GM19025 (cell line): ENCODE results near the gene SFT2D3.

Source experiments
- ATAC-seq: cut with Tn5 transposase; IDR thresholded peaks from one replicate; pipeline ENCODE4 v1.9.1; 2021; ENCODE audit warnings: mild to moderate bottlenecking, low read depth, moderate library complexity; ENCODE audit not compliant: unreplicated experiment

SFT2D3 gene

GRCh38 chr2:127705391-127706065 is 4.2 kb downstream of the SFT2D3 start:
- ATAC-seq: no peak

GRCh38 chr2:127706215-127706990 is 5.1 kb downstream of the SFT2D3 start:
- ATAC-seq: no peak

- ATAC-seq: no peak
These were observed 6.8 kb downstream of the SFT2D3 start for GRCh38 chr2:127707890-127708648.

GRCh38 chr2:127709336-127709735 is 8.0 kb downstream of the SFT2D3 start:
- no peak for ATAC-seq

- no peak for ATAC-seq
These were observed 11.7 kb downstream of the SFT2D3 start for GRCh38 chr2:127712999-127713398.

- ATAC-seq: no peak
These were observed 12.3 kb downstream of the SFT2D3 start for GRCh38 chr2:127713562-127713961.

GRCh38 chr2:127715778-127716449 is 14.6 kb downstream of the SFT2D3 start:
- ATAC-seq: no peak

GRCh38 chr2:127718271-127718670 is 17.0 kb downstream of the SFT2D3 start:
- no peak for ATAC-seq

- ATAC-seq: no peak
These were observed 18.3 kb downstream of the SFT2D3 start for GRCh38 chr2:127719301-127720218.

GRCh38 chr2:127721311-127721977 is 20.1 kb downstream of the SFT2D3 start:
- ATAC-seq: no peak

- no peak for ATAC-seq
These were observed 20.7 kb downstream of the SFT2D3 start for GRCh38 chr2:127721978-127722355.

- ATAC-seq: no peak
These were observed 21.5 kb downstream of the SFT2D3 start for GRCh38 chr2:127722807-127723206.

- ATAC-seq: no peak
These were observed 25.0 kb downstream of the SFT2D3 start for GRCh38 chr2:127726158-127726880.

GRCh38 chr2:127733113-127733815 is 32.0 kb downstream of the SFT2D3 start:
- no peak for ATAC-seq

- ATAC-seq: no peak
These were observed 32.7 kb downstream of the SFT2D3 start for GRCh38 chr2:127733816-127734537.

- ATAC-seq: no peak
These were observed 33.7 kb downstream of the SFT2D3 start for GRCh38 chr2:127735044-127735443.
